ENCODE measurements around the gene PPP1R7.

Gene PPP1R7

DNA sequence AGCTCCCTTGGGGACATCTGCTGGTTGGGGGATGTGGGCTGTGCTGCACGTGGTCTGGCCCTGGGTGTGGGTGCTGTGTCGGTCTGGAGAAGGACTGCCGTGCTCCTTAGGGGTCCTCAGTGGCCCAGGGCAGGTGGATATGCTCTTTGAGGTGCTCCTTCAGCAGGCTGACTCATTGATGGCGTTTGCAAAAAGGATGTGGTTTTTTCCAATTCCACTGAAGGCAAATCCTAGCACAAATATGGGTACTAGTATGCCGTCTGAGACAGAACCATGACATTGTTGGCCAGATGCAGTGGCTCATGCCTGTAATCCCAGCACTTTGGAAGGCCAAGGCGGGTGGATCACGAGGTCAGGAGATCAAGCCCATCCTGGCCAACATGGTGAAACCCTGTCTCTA is 3.3 kb downstream of the PPP1R7 start:
- TF ChIP-seq CTCF (conservative IDR thresholded peaks at IDR 0.05; ENCODE audit: low read depth, low read length) = no peak
- no peak overlapping the region for H3K4me2 ChIP-seq
- H3K27ac ChIP-seq = no peak overlapping the region
- H3K36me3 ChIP-seq (ENCODE audit: insufficient read depth) = no peaks in the 10 kb centered on the region
- no peak overlapping the region for H3K9ac ChIP-seq
- H3K79me2 ChIP-seq (ENCODE audit: insufficient read depth, low read depth) = peaks cover 14% of the 10 kb centered on the region; the same call in 1 of the 2 replicates
- H3K4me3 ChIP-seq (IDR thresholded peaks at IDR 0.05; ENCODE audit: insufficient read depth, low read depth, low read length) = no peak overlapping the region
- H2AFZ ChIP-seq (ENCODE audit: low read depth) = no peak overlapping the region
- no peaks in the 10 kb centered on the region for H3K27me3 ChIP-seq (ENCODE audit: insufficient read depth, low read depth)
- H3K4me1 ChIP-seq (ENCODE audit: low read depth, poor library complexity, severe bottlenecking) = peaks cover under 1% of the 10 kb centered on the region
- no peaks in the 10 kb centered on the region for H4K20me1 ChIP-seq (ENCODE audit: insufficient read depth)

- no peaks in the 10 kb centered on the region for H3K36me3 ChIP-seq (ENCODE audit: insufficient read depth)
- H3K27me3 ChIP-seq (ENCODE audit: insufficient read depth, low read depth) = no peaks in the 10 kb centered on the region
- H3K4me3 ChIP-seq (IDR thresholded peaks at IDR 0.05; ENCODE audit: insufficient read depth, low read depth, low read length) = no peak overlapping the region
- no peak overlapping the region for H3K27ac ChIP-seq
- H4K20me1 ChIP-seq (ENCODE audit: insufficient read depth) = no peaks in the 10 kb centered on the region
- H2AFZ ChIP-seq (ENCODE audit: low read depth) = no peak overlapping the region
- H3K9ac ChIP-seq = no peak overlapping the region
- no peak overlapping the region for H3K4me2 ChIP-seq
- TF ChIP-seq CTCF (conservative IDR thresholded peaks at IDR 0.05; ENCODE audit: low read depth, low read length) = no peak
- peaks cover 14% of the 10 kb centered on the region; the same call in 1 of the 2 replicates for H3K79me2 ChIP-seq (ENCODE audit: insufficient read depth, low read depth)
- H3K4me1 ChIP-seq (ENCODE audit: low read depth, poor library complexity, severe bottlenecking) = no peaks in the 10 kb centered on the region
These were observed 4.6 kb downstream of the PPP1R7 start for GRCh38 chr2:241154915-241155314.

GRCh38 chr2:241155936-241156335 is 5.7 kb downstream of the PPP1R7 start:
- Histone ChIP-seq H4K20me1 (ENCODE audit: insufficient read depth) (no peaks in the 10 kb centered on the region), H3K36me3 (ENCODE audit: insufficient read depth) (no peaks in the 10 kb centered on the region)

DNA sequence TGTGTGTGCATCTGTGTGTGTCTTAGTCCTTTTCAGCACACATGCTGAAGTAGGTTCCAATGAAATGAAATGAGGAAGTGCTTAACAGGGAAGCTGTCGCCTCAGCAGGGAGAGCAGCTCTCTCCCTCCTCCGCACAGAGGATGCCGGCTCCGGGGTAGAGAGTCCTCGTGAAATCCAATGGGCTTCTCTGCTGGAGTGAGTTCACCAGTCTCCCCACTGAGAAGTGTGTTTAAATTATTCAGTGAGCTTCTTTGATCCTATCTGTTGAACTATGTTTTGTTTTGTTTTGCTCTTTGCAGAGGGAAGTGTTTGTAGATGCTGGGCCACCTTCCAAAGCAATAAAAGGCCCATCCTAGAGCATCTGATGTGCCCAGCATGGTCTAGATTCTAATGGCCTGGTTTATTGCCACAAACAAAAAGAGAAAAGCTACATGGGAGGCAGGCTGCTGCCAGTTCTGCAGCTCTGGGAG is 6.7 kb downstream of the PPP1R7 start:
- H4K20me1 ChIP-seq (ENCODE audit: insufficient read depth) = no peaks in the 10 kb centered on the region
- no peaks in the 10 kb centered on the region for H3K4me1 ChIP-seq (ENCODE audit: low read depth, poor library complexity, severe bottlenecking)
- H3K27me3 ChIP-seq (ENCODE audit: insufficient read depth, low read depth) = no peaks in the 10 kb centered on the region
- no peak overlapping the region for H3K9ac ChIP-seq
- no peak overlapping the region for H3K4me2 ChIP-seq
- H3K79me2 ChIP-seq (ENCODE audit: insufficient read depth, low read depth) = peaks cover 4% of the 10 kb centered on the region; the same call in 1 of the 2 replicates
- no peaks in the 10 kb centered on the region for H3K36me3 ChIP-seq (ENCODE audit: insufficient read depth)
- no peak overlapping the region for H3K4me3 ChIP-seq (IDR thresholded peaks at IDR 0.05; ENCODE audit: insufficient read depth, low read depth, low read length)
- no peak overlapping the region for H2AFZ ChIP-seq (ENCODE audit: low read depth)
- no peak overlapping the region for H3K27ac ChIP-seq
- TF ChIP-seq CTCF (conservative IDR thresholded peaks at IDR 0.05; ENCODE audit: low read depth, low read length) = no peak

More at GRCh38 chr2:241155936-241156335, 5.7 kb downstream of the PPP1R7 start:
- Histone ChIP-seq H3K27me3 (ENCODE audit: insufficient read depth, low read depth) (no peaks in the 10 kb centered on the region), H2AFZ (ENCODE audit: low read depth) (no peak overlapping the region), H3K79me2 (ENCODE audit: insufficient read depth, low read depth) (peaks cover 13% of the 10 kb centered on the region; the same call in 1 of the 2 replicates), H3K4me2 (no peak overlapping the region), H3K9ac (no peak overlapping the region), H3K4me1 (ENCODE audit: low read depth, poor library complexity, severe bottlenecking) (no peaks in the 10 kb centered on the region), H3K27ac (no peak overlapping the region), H3K4me3 (IDR thresholded peaks at IDR 0.05; ENCODE audit: insufficient read depth, low read depth, low read length) (no peak overlapping the region)
- no peak for TF ChIP-seq CTCF (conservative IDR thresholded peaks at IDR 0.05; ENCODE audit: low read depth, low read length)
